Frontal cortex (tissue), 4 donors: ENCODE measurements around the gene PGGT1B. TPM values are rescaled to one million over a fixed set of nuclear protein-coding genes. Genes with fewer than 3 reads are reported as not detected.

Experiments used
- DNase-seq, 2 donors: peaks; one replicate each; pipeline ENCODE4 v3.0.0; 2012; ENCODE audit warnings: low spot score in 2 of 2
- FAIRE-seq: peaks from 2 replicates; lab custom pipeline; 2012; peaks lifted over from hg19 to GRCh38; lab: Jason Lieb, UNC
- total RNA-seq: library from RNA; depleted of rRNA; stranded (reverse); fragments of >200 nt; gene quantifications from one replicate; pipeline ENCODE4 v1.2.3, GENCODE V29; 2014
- donor health status: control.
- donor health status: control.
- donor health status: control.

PGGT1B gene
- total RNA-seq, result 11.0 TPM

GRCh38 chr5:115262321-115263077 is at the start of gene PGGT1B:
PGGT1B (minus strand) TSS chr5:115262877; CDS start chr5:115262851, 26 bp downstream.
- peak; percentile 68 for DNase-seq
- no peak for FAIRE-seq

GRCh38 chr5:115309751-115310370 is 47.2 kb upstream of the PGGT1B start:
- FAIRE-seq (peak; percentile 95), DNase-seq (no peak)

- FAIRE-seq, result no peak
These were observed 46.1 kb upstream of the PGGT1B start for GRCh38 chr5:115308815-115309214.

GRCh38 chr5:115306011-115306536 is 43.4 kb upstream of the PGGT1B start:
- FAIRE-seq (no peak), DNase-seq (no peak)

More at GRCh38 chr5:115308815-115309214, 46.1 kb upstream of the PGGT1B start:
- DNase-seq, result no peak

- DNase-seq (no peak), FAIRE-seq (no peak)
These were observed 41.8 kb upstream of the PGGT1B start for GRCh38 chr5:115304496-115304895.

- no peak for FAIRE-seq
These were observed 36.1 kb upstream of the PGGT1B start for GRCh38 chr5:115298811-115299210.

GRCh38 chr5:115297031-115297430 is 34.4 kb upstream of the PGGT1B start:
- DNase-seq, result no peak
- no peak for FAIRE-seq

More at GRCh38 chr5:115298811-115299210, 36.1 kb upstream of the PGGT1B start:
- no peak for DNase-seq

GRCh38 chr5:115296124-115297022 is 33.7 kb upstream of the PGGT1B start, which contains the start of gene CCDC112:
CCDC112 (minus strand) TSS chr5:115296654; CDS start chr5:115296543, 111 bp downstream.
- peak; percentile 89 to 90 for DNase-seq
- FAIRE-seq, result no peak

GRCh38 chr5:115295777-115296123 is 33.1 kb upstream of the PGGT1B start:
- FAIRE-seq (no peak), DNase-seq (peak in 1 of 2 donors; percentile 21)

- FAIRE-seq (peak; percentile 8), DNase-seq (no peak)
These were observed 28.7 kb upstream of the PGGT1B start for GRCh38 chr5:115291397-115291796.

- FAIRE-seq, result no peak
- DNase-seq, result no peak
These were observed 26.4 kb upstream of the PGGT1B start for GRCh38 chr5:115289104-115289503.

- FAIRE-seq, result no peak
- DNase-seq, result no peak
These were observed 21.3 kb upstream of the PGGT1B start for GRCh38 chr5:115284021-115284420.

- FAIRE-seq (no peak), DNase-seq (no peak)
These were observed 19.5 kb upstream of the PGGT1B start for GRCh38 chr5:115282131-115282530.

GRCh38 chr5:115274584-115274983 is 11.9 kb upstream of the PGGT1B start:
- no peak for FAIRE-seq
- no peak for DNase-seq

- no peak for FAIRE-seq
- no peak for DNase-seq
These were observed 9.8 kb upstream of the PGGT1B start for GRCh38 chr5:115272297-115272958.

GRCh38 chr5:115271295-115272050 is 8.8 kb upstream of the PGGT1B start:
- no peak for DNase-seq
- FAIRE-seq, result no peak

GRCh38 chr5:115267617-115268016 is 4.9 kb upstream of the PGGT1B start:
- FAIRE-seq, result no peak
- no peak for DNase-seq

GRCh38 chr5:115265220-115265619 is 2.5 kb upstream of the PGGT1B start:
- FAIRE-seq, result no peak
- DNase-seq, result no peak

- FAIRE-seq (no peak), DNase-seq (no peak)
These were observed 2.1 kb upstream of the PGGT1B start for GRCh38 chr5:115264786-115265185.
